Right atrium auricular region (tissue), 2 donors: ENCODE measurements around the gene CEP57L1. TPM values are rescaled to one million over a fixed set of nuclear protein-coding genes. Genes with fewer than 3 reads are reported as not detected.

Source experiments
- DNase-seq: peaks from one replicate; pipeline ENCODE4 v3.0.0-alpha.2; 2019; ENCODE audit warnings: low spot score
- H3K27ac ChIP-seq, 2 donors: fragments of 200-600 bp; sonication (generic); 1 replicate in 1 of 2; 2 replicates in 1 of 2; pipeline ENCODE4 v1.5.1; 2016 to 2019
- H3K27me3 ChIP-seq, 2 donors: fragments of 200-600 bp; sonication (generic); one replicate each; pipeline versions ENCODE4 v1.5.1 to v1.6.0; 2017 to 2019
- H3K36me3 ChIP-seq: fragments of 200-600 bp; sonication (generic); one replicate; pipeline ENCODE4 v1.5.1; 2016
- H3K4me1 ChIP-seq, 2 donors: fragments of 200-600 bp; sonication (generic); one replicate each; pipeline versions ENCODE4 v1.5.1 to v1.6.0; 2017 to 2019
- H3K4me3 ChIP-seq, 2 donors: fragments of 200-600 bp; sonication (generic); 1 replicate in 1 of 2; 2 replicates in 1 of 2; pipeline ENCODE4 v1.5.1; 2017 to 2019; ENCODE audit warnings: mild to moderate bottlenecking in 1 of 2, moderate library complexity in 1 of 2
- H3K9me3 ChIP-seq, 2 donors: fragments of 200-600 bp; sonication (generic); one replicate each; pipeline ENCODE4 v1.5.1; 2019
- total RNA-seq, 2 donors: library from RNA; depleted of rRNA; stranded (reverse); fragments of >200 nt; gene quantifications; one replicate each; pipeline ENCODE4 v1.1.0, GENCODE V29; 2016
- TF ChIP-seq, protein P1 (sequence below), 2 donors: fragments of 200-600 bp; sonication (generic); IDR thresholded peaks; one replicate each; pipeline ENCODE4 v1.5.1; 2019; ENCODE audit warnings: antibody characterized with exemption in 2 of 2

The CEP57L1 gene
- 10 to 100 TPM in 1 of 2 donors, 1 to 10 TPM in 1; 6.9 to 15.6 TPM for total RNA-seq

DNA sequence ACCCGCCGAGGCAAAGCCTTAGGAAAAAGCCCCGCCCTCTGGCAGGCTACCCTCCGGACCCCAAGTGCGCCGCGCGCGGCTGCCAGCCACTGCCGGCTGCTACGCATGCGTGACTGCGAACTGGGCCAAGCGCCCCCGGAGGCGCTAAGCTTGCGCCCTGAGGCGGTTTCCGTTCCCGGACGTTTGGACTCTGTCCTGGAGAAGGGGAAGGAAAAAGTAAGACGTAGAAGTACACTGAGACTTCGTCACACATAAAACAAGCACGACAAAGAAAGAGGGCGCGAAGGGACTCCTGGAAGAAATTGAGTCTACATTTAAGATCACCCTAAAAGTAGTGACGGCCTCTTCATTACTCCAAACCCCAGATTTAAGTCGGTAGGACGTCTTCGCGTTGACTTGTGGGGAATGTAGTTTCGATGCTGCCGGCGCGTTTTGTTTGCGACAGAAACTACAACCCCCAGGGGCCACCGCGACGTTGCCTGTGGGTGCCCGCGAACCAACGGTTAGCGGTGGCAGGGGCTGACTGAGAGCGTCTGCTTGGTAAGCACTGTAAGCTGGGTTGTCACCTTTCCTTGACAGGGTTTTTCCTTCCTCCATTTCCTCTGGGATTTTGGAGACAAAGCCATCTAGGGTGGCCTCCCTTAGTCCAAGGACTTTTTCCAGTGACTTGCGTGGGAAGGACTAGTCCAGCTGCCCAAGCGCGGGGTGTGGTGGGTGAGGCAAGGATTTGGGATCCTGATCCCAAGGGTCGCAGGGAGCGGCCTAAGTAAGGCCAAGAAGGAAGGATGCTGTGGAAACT, at the start of gene CEP57L1:
CEP57L1 (plus strand) TSS at position 472 of the 799 bp plus-strand sequence. CDS start 49,715 bp downstream, outside the sequence.
- peak within 1 kb of the TSS; percentile 98 for H3K27ac ChIP-seq
- no peaks in the 10 kb centered on the region for H3K27me3 ChIP-seq
- H3K9me3 ChIP-seq, result no peaks in the 10 kb centered on the region
- TF ChIP-seq, protein P1, sequence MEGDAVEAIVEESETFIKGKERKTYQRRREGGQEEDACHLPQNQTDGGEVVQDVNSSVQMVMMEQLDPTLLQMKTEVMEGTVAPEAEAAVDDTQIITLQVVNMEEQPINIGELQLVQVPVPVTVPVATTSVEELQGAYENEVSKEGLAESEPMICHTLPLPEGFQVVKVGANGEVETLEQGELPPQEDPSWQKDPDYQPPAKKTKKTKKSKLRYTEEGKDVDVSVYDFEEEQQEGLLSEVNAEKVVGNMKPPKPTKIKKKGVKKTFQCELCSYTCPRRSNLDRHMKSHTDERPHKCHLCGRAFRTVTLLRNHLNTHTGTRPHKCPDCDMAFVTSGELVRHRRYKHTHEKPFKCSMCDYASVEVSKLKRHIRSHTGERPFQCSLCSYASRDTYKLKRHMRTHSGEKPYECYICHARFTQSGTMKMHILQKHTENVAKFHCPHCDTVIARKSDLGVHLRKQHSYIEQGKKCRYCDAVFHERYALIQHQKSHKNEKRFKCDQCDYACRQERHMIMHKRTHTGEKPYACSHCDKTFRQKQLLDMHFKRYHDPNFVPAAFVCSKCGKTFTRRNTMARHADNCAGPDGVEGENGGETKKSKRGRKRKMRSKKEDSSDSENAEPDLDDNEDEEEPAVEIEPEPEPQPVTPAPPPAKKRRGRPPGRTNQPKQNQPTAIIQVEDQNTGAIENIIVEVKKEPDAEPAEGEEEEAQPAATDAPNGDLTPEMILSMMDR (IDR thresholded peaks at IDR 0.05), result no peak
- H3K36me3 ChIP-seq, result no peaks in the 10 kb centered on the region
- peak within 1 kb of the TSS; percentile 66 to 68 for H3K4me3 ChIP-seq
- DNase-seq, result peak; percentile 97
- peaks cover 0 to 25% of the 10 kb centered on the region in 2 donors for H3K4me1 ChIP-seq

DNA sequence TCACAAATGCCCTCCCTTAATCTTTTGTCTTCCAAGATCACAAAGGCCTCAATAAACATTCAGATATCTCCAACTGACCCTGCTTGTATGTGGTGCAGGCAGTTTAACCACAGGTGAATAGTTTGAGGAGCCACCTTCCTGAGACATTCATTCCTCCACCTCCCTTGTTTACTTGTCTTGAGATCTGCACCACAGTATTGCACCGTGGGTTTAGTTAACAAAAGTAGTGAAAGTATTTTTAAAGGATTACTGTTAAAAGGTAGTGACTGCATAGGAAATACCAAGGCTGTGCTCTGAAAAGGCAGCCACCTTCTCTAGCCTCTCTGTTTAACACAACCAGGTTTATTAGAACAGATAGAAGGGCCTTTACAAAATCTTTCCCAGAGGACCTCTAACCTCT, 47.1 kb upstream of the CEP57L1 start:
- TF ChIP-seq, protein P1 (IDR thresholded peaks at IDR 0.05), result no peak
- H3K27ac ChIP-seq, result peak overlapping the region; percentile 60 to 68
- no peaks in the 10 kb centered on the region for H3K36me3 ChIP-seq
- no peaks in the 10 kb centered on the region for H3K27me3 ChIP-seq
- H3K9me3 ChIP-seq, result no peaks in the 10 kb centered on the region
- DNase-seq, result no peak
- peaks cover 0 to 24% of the 10 kb centered on the region in 2 donors for H3K4me1 ChIP-seq
- no peak overlapping the region for H3K4me3 ChIP-seq

DNA sequence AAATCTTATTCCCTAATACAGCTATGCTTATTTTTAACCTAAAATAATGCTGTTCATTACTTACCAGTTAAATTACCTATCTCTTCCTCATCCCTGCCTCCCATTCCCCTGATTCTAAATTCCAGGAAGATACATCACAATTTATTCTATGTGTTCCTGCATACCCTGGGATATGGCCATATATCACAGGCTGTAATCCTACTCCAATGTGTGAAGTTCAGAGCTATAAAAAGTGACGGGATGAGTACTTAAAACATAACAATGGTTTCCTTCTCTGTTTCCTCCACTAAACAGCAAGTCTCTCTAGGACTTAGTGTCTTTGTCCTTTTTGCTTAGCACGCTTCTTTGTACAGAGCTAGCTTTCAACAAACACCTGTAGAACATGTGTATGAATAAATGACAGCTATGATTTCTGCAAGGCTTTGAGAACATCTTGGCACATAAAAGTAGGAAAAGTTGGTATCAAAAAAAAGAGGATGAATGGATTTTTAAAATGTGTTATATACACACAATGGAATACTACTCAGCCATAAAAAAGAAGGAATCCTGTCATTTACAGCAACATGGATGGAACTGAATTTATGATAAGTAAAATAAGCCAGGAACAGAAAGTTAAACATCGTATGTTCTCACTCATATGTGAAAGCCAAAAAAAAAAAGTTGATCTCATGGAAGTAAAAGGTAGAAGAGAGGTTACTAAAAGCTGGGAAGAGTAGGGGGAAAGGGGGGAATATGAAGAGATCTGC, 46.5 kb upstream of the CEP57L1 start:
- Histone ChIP-seq H3K9me3 (no peaks in the 10 kb centered on the region), H3K27me3 (no peaks in the 10 kb centered on the region), H3K4me1 (peaks cover 0 to 24% of the 10 kb centered on the region in 2 donors), H3K27ac (peak overlapping the region; percentile 60 to 68), H3K36me3 (no peaks in the 10 kb centered on the region), H3K4me3 (no peak overlapping the region)
- TF ChIP-seq, protein P1 (IDR thresholded peaks at IDR 0.05), result no peak
- DNase-seq, result no peak

DNA sequence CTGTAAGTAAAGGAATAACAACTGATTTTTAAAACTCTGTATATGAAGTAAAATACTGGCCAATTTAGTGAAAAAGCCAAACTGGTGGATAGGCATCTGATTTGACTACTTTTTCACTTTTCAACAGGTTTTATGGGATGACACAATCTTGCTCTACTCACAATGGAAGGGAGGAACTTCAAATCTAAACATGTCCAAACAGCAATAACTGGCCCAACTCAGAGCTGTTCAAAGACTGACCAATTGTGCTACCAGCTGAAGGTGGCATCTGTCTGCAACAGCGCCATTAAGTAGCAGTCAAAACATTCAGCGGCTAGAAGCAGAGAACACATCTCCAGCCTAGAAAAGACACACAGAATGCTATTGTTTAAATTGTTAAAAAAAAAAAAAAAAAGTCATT, 45.3 kb upstream of the CEP57L1 start:
- H3K36me3 ChIP-seq, result no peaks in the 10 kb centered on the region
- H3K27me3 ChIP-seq, result no peaks in the 10 kb centered on the region
- H3K4me1 ChIP-seq, result peaks cover 0 to 25% of the 10 kb centered on the region in 2 donors
- TF ChIP-seq, protein P1 (IDR thresholded peaks at IDR 0.05), result no peak
- no peak overlapping the region for H3K27ac ChIP-seq
- no peak overlapping the region for H3K4me3 ChIP-seq
- no peak for DNase-seq
- H3K9me3 ChIP-seq, result no peaks in the 10 kb centered on the region

DNA sequence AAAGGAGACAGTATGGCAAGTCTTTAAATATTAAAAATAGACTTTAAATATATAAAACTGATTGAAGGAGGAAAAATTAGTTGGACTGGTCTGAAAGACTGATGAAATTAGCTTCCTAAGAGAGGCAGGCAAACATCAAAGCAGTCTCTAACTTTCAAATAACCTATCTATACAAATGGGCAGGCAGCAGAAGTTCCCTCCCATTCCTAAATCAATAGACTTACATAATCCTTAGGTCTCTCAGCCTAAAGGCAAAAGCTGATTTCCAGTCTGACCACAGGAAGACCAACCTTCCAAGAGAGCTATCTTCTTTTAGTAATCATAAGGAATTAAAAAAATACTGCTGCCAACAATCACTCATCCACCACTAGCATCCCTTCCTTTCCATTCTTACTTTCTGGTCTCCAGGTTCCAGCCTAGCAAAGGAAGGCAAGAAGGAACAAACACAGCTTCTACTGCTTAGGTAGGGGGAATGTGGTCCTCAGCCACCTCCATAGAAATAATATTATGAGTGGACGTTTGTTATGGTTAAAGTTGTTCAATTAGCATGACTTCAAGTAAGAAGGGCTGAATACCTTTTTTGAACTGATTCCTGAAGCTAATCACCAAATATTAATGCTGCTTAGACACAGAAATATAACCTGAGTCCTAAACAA, 44.7 kb upstream of the CEP57L1 start:
- TF ChIP-seq, protein P1 (IDR thresholded peaks at IDR 0.05), result no peak
- no peaks in the 10 kb centered on the region for H3K27me3 ChIP-seq
- no peak overlapping the region for H3K4me3 ChIP-seq
- H3K4me1 ChIP-seq, result peaks cover 0 to 22% of the 10 kb centered on the region in 2 donors
- no peak for DNase-seq
- H3K36me3 ChIP-seq, result no peaks in the 10 kb centered on the region
- H3K9me3 ChIP-seq, result no peaks in the 10 kb centered on the region
- H3K27ac ChIP-seq, result no peak overlapping the region
